Measurements from ENCODE around the gene HSPB1. TPM values are rescaled to one million over a fixed set of nuclear protein-coding genes. Genes with fewer than 3 reads are reported as not detected.

HSPB1 gene
- total and polyA plus RNA-seq, 2 experiments from 2014 or later: 186 to 1,525 TPM

DNA sequence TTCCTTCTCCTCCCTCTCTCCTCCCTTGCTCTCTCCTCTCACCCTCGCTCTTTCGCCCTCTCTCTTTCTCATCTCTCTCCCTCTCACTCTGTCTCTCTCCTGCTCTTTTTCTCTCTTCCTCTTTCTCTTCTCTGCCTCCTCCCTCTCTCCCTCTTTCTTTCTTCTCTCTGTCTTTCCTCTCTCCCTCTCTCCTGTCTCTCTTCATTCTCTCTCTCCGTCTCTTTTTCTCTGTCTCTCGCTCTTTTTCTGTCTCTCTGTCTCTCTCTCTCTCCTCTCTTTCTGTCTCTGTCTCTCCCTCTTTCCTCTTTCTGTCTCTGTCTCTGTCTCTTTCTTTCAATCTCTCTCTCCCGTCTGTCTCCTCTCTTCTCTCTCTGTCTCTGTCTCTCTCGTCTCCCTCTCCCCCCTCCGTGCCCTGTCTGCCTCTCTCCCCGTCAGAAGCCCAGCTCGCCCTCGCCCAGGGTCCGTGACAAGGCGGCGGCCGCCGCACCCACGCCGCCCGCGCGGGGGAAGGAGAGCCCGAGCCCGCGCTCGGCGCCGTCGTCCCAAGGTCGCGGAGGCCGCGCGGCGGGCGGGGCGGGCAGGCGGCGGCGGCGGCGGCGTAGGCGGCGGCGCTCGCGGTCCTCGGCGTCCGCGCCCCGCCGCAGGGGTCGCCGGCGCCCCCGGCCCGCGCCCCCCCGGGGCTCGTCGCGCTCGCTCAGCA, 21.3 kb upstream of the HSPB1 start:
- Histone ChIP-seq H3K27me3 (peaks cover 46% of the 10 kb centered on the region), H4K20me1 (ENCODE audit: insufficient read depth, poor library complexity, severe bottlenecking) (no peaks in the 10 kb centered on the region), H3K4me3 (no peak overlapping the region), H3K4me1 (ENCODE audit: insufficient read depth) (no peaks in the 10 kb centered on the region), H3K4me2 (peak overlapping the region; percentile 89), H3K9me2 (replicated peaks; ENCODE audit: insufficient read depth) (no peaks in the 10 kb centered on the region), H3K27ac (no peak overlapping the region), H3K36me3 (replicated peaks; ENCODE audit: insufficient read depth, low read depth) (no peaks in the 10 kb centered on the region), H3K79me2 (no peaks in the 10 kb centered on the region), H2AFZ (peak overlapping the region; percentile 74), H3K9me3 (ENCODE audit: low read depth) (no peaks in the 10 kb centered on the region)
- 2% methylated on average over 13 of the region's 63 CpGs for WGBS (ENCODE audit: low lambda C conversion rate, missing lambda C conversion rate)
- peak; percentile 93 for TF ChIP-seq EZH2phosphoT487 (IDR thresholded peaks at IDR 0.05; ENCODE audit: low read depth, severe bottlenecking, unreplicated experiment)
- TF ChIP-seq EZH2 (IDR thresholded peaks at IDR 0.05; ENCODE audit: borderline replicate concordance): peak; percentile 82
- TF ChIP-seq, protein P1, sequence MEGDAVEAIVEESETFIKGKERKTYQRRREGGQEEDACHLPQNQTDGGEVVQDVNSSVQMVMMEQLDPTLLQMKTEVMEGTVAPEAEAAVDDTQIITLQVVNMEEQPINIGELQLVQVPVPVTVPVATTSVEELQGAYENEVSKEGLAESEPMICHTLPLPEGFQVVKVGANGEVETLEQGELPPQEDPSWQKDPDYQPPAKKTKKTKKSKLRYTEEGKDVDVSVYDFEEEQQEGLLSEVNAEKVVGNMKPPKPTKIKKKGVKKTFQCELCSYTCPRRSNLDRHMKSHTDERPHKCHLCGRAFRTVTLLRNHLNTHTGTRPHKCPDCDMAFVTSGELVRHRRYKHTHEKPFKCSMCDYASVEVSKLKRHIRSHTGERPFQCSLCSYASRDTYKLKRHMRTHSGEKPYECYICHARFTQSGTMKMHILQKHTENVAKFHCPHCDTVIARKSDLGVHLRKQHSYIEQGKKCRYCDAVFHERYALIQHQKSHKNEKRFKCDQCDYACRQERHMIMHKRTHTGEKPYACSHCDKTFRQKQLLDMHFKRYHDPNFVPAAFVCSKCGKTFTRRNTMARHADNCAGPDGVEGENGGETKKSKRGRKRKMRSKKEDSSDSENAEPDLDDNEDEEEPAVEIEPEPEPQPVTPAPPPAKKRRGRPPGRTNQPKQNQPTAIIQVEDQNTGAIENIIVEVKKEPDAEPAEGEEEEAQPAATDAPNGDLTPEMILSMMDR (IDR thresholded peaks at IDR 0.05; ENCODE audit: poor library complexity): no peak
- DNase-seq (ENCODE audit: low spot score): no peak

DNA sequence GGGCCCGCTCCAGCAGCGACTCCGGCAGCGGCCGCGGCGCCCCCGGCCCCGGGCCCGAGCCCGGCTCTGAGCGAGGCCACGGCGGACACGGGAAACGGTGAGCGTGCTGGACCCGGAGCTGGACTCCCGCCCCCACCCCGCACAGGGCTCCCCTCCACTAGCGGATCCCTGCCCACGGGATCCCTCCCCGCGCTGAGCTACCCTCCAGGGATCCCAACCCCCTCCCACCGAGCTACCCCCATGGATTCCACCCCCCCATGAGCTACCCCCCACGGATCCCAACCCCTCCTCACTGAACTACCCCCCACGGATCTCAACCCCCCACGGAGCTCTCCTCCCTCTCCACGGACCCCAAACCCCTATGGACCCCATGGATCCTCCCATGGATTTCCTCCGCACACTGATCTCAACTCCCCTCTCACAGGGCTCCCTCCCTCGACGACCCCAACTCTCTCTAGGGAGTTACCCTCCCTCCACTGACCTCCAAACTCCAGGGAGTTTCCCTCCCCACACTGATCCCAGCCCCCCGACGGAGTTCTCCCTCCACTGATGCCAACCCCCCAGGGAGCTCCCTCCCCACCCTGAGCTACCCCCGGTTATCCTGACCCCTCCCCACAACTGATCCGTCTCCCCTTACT, 20.6 kb upstream of the HSPB1 start:
- Histone ChIP-seq H3K4me2 (peak overlapping the region; percentile 80), H4K20me1 (ENCODE audit: insufficient read depth, poor library complexity, severe bottlenecking) (no peaks in the 10 kb centered on the region), H3K9me2 (replicated peaks; ENCODE audit: insufficient read depth) (no peaks in the 10 kb centered on the region), H2AFZ (no peak overlapping the region), H3K4me1 (ENCODE audit: insufficient read depth) (no peaks in the 10 kb centered on the region), H3K27me3 (peaks cover 46% of the 10 kb centered on the region), H3K27ac (no peak overlapping the region), H3K36me3 (replicated peaks; ENCODE audit: insufficient read depth, low read depth) (no peaks in the 10 kb centered on the region), H3K9me3 (ENCODE audit: low read depth) (no peaks in the 10 kb centered on the region), H3K79me2 (no peaks in the 10 kb centered on the region), H3K4me3 (peak overlapping the region; percentile 39)
- TF ChIP-seq EZH2 (IDR thresholded peaks at IDR 0.05; ENCODE audit: borderline replicate concordance): peak; percentile 4
- TF ChIP-seq EZH2phosphoT487 (IDR thresholded peaks at IDR 0.05; ENCODE audit: low read depth, severe bottlenecking, unreplicated experiment): no peak
- 1% methylated on average over 24 of the region's 36 CpGs for WGBS (ENCODE audit: low lambda C conversion rate, missing lambda C conversion rate)
- no peak for DNase-seq (ENCODE audit: low spot score)

DNA sequence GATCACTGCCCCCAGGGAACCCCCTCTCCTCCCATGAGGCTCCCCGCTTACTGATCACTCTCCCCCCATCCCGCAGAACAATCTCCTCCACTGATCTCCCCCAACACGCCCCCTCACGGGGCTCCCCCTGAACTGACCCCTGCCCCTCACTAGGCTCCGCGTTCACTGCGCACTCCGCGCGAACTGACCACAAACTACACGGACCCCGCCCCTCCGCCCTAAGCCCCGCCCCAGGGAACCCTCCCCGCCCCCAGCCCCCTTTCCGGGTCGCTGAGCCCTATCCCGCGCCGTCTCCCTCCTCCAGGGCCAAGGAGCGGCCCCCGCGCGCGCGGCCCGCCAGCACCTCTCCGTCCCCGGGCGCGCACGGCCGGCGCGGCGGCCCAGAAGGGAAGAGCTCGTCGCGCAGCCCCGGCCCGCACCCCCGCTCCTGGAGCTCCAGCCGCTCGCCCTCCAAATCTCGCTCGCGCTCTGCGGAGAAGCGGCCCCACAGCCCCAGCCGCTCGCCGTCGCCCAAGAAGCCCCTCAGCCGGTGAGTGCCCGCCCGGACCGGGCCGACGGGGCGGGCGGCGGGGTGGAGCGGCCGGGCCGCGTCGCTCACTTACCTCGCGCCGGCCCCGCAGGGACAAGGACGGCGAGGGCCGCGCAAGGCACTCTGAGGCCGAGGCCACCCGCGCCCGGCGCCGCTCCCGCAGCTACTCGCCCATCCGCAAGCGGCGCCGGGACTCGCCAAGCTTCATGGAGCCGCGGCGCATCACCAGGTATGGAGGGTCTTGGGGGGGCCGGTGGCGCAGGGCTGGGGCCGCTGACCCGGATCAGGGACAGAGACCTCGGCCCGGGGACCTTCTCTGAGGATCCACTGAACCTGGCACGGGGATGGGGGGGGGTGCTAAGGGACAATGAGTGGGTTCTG, 19.9 kb upstream of the HSPB1 start:
- Histone ChIP-seq H4K20me1 (ENCODE audit: insufficient read depth, poor library complexity, severe bottlenecking) (no peaks in the 10 kb centered on the region), H3K27me3 (peaks cover 46% of the 10 kb centered on the region), H3K27ac (no peak overlapping the region), H3K4me3 (peak overlapping the region; percentile 39), H3K4me1 (ENCODE audit: insufficient read depth) (no peaks in the 10 kb centered on the region), H3K79me2 (no peaks in the 10 kb centered on the region), H3K36me3 (replicated peaks; ENCODE audit: insufficient read depth, low read depth) (no peaks in the 10 kb centered on the region), H3K9me2 (replicated peaks; ENCODE audit: insufficient read depth) (no peaks in the 10 kb centered on the region), H3K9me3 (ENCODE audit: low read depth) (no peaks in the 10 kb centered on the region), H3K4me2 (peak overlapping the region; percentile 80), H2AFZ (peak overlapping the region; percentile 44)
- WGBS (ENCODE audit: low lambda C conversion rate, missing lambda C conversion rate): 3% methylated on average over 52 of the region's 98 CpGs
- no peak for DNase-seq (ENCODE audit: low spot score)
- TF ChIP-seq, protein P1 (IDR thresholded peaks at IDR 0.05; ENCODE audit: poor library complexity): no peak
- peak; percentile 96 for TF ChIP-seq EZH2 (IDR thresholded peaks at IDR 0.05; ENCODE audit: borderline replicate concordance)
- TF ChIP-seq EZH2phosphoT487 (IDR thresholded peaks at IDR 0.05; ENCODE audit: low read depth, severe bottlenecking, unreplicated experiment): peak; percentile 25

Data from hepatocyte (in vitro differentiated cells).